GM12872 (cell line): ENCODE data around the gene ANK2.

Source experiments
- CTCF ChIP-seq: IDR thresholded peaks from 3 replicates; pipeline ENCODE4 v1.5.1; 2011; ENCODE audit warnings: low read depth, mild to moderate bottlenecking, low read length, moderate library complexity; ENCODE audit not compliant: insufficient read depth

ANK2 gene

GRCh38 chr4:113288696-113289095 is 239.2 kb downstream of the ANK2 start:
- no peak for TF ChIP-seq CTCF

GRCh38 chr4:113289766-113290165 is 240.3 kb downstream of the ANK2 start:
- TF ChIP-seq CTCF: no peak

GRCh38 chr4:113290666-113291065 is 241.2 kb downstream of the ANK2 start:
- no peak for TF ChIP-seq CTCF

GRCh38 chr4:113292371-113293042 is 243.1 kb downstream of the ANK2 start:
- no peak for TF ChIP-seq CTCF

GRCh38 chr4:113293043-113293560 is 243.6 kb downstream of the ANK2 start:
- no peak for TF ChIP-seq CTCF

- no peak for TF ChIP-seq CTCF
Measured at GRCh38 chr4:113293674-113294073, 244.2 kb downstream of the ANK2 start.

GRCh38 chr4:113294908-113295307 is 245.5 kb downstream of the ANK2 start:
- no peak for TF ChIP-seq CTCF
